Vagina (tissue), 2 donors: ENCODE measurements around the gene KIAA2012. TPM values are rescaled to one million over a fixed set of nuclear protein-coding genes. Genes with fewer than 3 reads are reported as not detected.

ENCODE experiments used
- DNase-seq, 2 donors: peaks; one replicate each; pipeline ENCODE4 v3.0.0-alpha.2; 2017; ENCODE audit errors: extremely low spot score in 2 of 2
- H3K27ac ChIP-seq: fragments of 200-600 bp; sonication (generic); one replicate; pipeline ENCODE4 v1.5.1; 2019
- H3K27me3 ChIP-seq: fragments of 200-600 bp; sonication (generic); one replicate; pipeline ENCODE4 v1.5.1; 2019
- H3K36me3 ChIP-seq, 2 donors: fragments of 200-600 bp; sonication (generic); one replicate each; pipeline ENCODE4 v1.5.1; 2017 to 2019
- H3K4me1 ChIP-seq: fragments of 200-600 bp; sonication (generic); one replicate; pipeline ENCODE4 v1.5.1; 2019
- H3K4me3 ChIP-seq, 2 donors: fragments of 200-600 bp; sonication (generic); 1 replicate in 1 of 2; 2 replicates in 1 of 2; pipeline ENCODE4 v1.5.1; 2016 to 2019
- H3K9me3 ChIP-seq: fragments of 200-600 bp; sonication (generic); one replicate; pipeline ENCODE4 v1.5.1; 2019
- POLR2A ChIP-seq, 2 donors: fragments of 450-650 bp; IDR thresholded peaks; one replicate each; pipeline ENCODE4 v1.6.1; 2017; ENCODE audit warnings: antibody characterized with exemption in 2 of 2, mild to moderate bottlenecking in 2 of 2, moderate library complexity in 2 of 2
- POLR2AphosphoS5 ChIP-seq, 2 donors: sonication (generic); formaldehyde crosslinking; IDR thresholded peaks; one replicate each; pipeline ENCODE4 v1.9.0; 2017; ENCODE audit warnings: antibody characterized with exemption in 2 of 2, mild to moderate bottlenecking in 2 of 2, low read depth in 1 of 2; ENCODE audit not compliant: insufficient read depth in 1 of 2
- intact Hi-C: fragments of 100-400 bp; cut with DNase I; formaldehyde crosslinking; loops from one replicate; pipeline ENCODE4 v1.15.1; 2023
- total RNA-seq: library from RNA; depleted of rRNA; stranded (reverse); fragments of >200 nt; gene quantifications from one replicate; pipeline ENCODE4 v1.2.3, GENCODE V29; 2016
- TF ChIP-seq, protein P1 (sequence below), 3 experiments: fragments of 450-650 bp in 2 of 3; fragments of 200-600 bp in 1 of 3; sonication (generic) in 1 of 3; IDR thresholded peaks; one replicate each; pipeline ENCODE4 v1.5.1; 2017 to 2019; ENCODE audit warnings: antibody characterized with exemption in 3 of 3, mild to moderate bottlenecking in 2 of 3, moderate library complexity in 2 of 3

The KIAA2012 gene
- total RNA-seq, 1 donor from 2014 or later: not detected

DNA sequence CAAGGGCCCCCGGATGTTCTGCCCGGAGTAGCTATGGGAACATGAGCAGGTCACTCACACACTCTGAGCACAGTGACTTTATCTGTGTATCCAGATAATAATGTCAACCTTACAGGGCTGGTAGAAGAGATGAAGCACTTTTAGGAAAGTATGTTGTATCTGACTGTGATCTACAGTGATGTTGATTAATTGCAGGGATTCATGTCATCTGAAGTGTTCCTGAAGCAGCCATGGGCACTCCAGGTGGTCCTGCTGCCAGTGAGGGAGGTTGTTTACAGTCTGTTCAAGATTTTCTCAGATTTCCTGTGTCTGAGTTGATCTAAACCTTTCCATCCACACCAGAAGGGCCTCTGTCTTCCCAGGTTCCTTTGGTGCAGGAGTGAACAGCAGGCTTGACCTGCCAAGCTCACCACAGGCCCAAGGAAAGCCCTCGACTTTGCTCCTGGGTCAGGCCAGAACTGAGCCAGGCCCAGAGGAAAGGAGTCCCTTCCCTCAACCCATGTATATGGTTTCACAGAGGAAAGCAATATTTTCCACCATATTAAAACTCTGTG lies 28.0 kb downstream of the KIAA2012 start:
- intact Hi-C loops: no loop called here
- H3K4me1 ChIP-seq: no peaks in the 10 kb centered on the region
- no peaks in the 10 kb centered on the region for H3K36me3 ChIP-seq
- no peak for DNase-seq
- no peak overlapping the region for H3K27ac ChIP-seq
- TF ChIP-seq POLR2A (IDR thresholded peaks at IDR 0.05) (no peak), POLR2AphosphoS5 (IDR thresholded peaks at IDR 0.05; ENCODE audit: insufficient read depth in 1 of 2, low read depth in 1 of 2) (no peak)
- TF ChIP-seq, protein P1, sequence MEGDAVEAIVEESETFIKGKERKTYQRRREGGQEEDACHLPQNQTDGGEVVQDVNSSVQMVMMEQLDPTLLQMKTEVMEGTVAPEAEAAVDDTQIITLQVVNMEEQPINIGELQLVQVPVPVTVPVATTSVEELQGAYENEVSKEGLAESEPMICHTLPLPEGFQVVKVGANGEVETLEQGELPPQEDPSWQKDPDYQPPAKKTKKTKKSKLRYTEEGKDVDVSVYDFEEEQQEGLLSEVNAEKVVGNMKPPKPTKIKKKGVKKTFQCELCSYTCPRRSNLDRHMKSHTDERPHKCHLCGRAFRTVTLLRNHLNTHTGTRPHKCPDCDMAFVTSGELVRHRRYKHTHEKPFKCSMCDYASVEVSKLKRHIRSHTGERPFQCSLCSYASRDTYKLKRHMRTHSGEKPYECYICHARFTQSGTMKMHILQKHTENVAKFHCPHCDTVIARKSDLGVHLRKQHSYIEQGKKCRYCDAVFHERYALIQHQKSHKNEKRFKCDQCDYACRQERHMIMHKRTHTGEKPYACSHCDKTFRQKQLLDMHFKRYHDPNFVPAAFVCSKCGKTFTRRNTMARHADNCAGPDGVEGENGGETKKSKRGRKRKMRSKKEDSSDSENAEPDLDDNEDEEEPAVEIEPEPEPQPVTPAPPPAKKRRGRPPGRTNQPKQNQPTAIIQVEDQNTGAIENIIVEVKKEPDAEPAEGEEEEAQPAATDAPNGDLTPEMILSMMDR (IDR thresholded peaks at IDR 0.05): no peak
- no peaks in the 10 kb centered on the region for H3K9me3 ChIP-seq
- H3K4me3 ChIP-seq: no peak overlapping the region
- no peaks in the 10 kb centered on the region for H3K27me3 ChIP-seq

DNA sequence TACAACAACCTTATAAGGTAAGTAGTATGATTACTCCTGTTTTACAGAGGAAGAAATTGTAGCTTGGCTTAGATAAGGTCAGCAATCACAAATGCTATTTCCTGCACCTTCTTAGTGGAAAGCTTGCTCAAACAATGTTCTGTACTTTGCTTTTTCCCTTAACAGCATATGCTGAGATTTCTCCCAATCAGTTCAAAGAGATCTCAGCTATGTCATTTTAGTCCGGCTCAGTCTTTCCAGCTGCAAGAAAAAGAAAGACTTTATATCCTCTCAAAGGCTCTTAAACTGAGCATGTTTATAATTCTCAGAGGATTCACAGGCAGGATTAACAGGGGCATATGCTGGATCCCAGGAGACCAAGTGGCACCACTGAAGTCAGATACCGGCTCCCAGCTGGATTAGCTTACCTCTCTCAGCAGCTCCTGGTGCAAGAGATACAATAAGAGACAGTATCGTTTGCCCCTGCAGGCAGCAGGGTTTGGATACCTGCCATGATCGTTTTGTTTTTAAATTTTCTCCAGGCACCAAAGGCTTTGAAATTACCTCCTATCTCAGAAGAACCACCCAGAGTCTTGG lies 29.5 kb downstream of the KIAA2012 start:
- no peak overlapping the region for H3K27ac ChIP-seq
- H3K4me1 ChIP-seq: no peaks in the 10 kb centered on the region
- no peak overlapping the region for H3K4me3 ChIP-seq
- no peak for TF ChIP-seq POLR2A (IDR thresholded peaks at IDR 0.05)
- TF ChIP-seq, protein P1 (IDR thresholded peaks at IDR 0.05): no peak
- no peak for TF ChIP-seq POLR2AphosphoS5 (IDR thresholded peaks at IDR 0.05; ENCODE audit: insufficient read depth in 1 of 2, low read depth in 1 of 2)
- intact Hi-C loops: no loop called here
- H3K36me3 ChIP-seq: no peaks in the 10 kb centered on the region
- no peaks in the 10 kb centered on the region for H3K9me3 ChIP-seq
- no peaks in the 10 kb centered on the region for H3K27me3 ChIP-seq
- no peak for DNase-seq

DNA sequence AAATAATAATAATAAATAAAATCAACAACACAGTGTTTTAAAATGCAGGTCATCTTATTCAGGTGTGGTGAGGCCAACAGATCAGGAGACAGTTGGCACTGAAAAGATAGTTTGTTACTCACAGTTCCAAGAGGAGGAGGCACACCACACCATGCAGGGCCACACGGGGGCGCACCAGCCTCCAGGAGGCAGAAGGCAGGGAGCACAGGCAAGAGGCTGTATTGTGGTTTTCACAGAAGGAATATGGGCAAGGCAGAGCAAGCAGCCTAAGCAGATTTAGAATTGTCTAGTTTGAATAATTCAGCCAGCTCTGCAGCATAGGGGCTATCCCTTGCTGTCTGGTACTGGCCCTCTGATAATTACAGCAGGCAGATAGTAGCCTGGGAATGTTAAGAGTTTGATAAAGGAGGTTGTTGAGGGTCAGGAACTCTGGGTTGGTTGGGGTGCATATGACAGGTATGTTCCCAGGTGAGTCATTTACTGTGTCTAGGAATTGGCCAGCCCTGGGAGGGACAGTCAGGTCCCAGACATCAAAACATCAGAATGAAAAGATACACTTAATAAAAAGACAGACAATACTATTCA lies 31.3 kb downstream of the KIAA2012 start:
- TF ChIP-seq, protein P1 (IDR thresholded peaks at IDR 0.05): peak in 1 of 3 experiments; percentile 10
- TF ChIP-seq POLR2AphosphoS5 (IDR thresholded peaks at IDR 0.05; ENCODE audit: insufficient read depth in 1 of 2, low read depth in 1 of 2): no peak
- TF ChIP-seq POLR2A (IDR thresholded peaks at IDR 0.05): no peak
- intact Hi-C loops: no loop called here
- no peaks in the 10 kb centered on the region for H3K9me3 ChIP-seq
- no peaks in the 10 kb centered on the region for H3K36me3 ChIP-seq
- H3K27ac ChIP-seq: no peak overlapping the region
- H3K4me3 ChIP-seq: no peak overlapping the region
- H3K27me3 ChIP-seq: no peaks in the 10 kb centered on the region
- H3K4me1 ChIP-seq: peaks cover 6% of the 10 kb centered on the region
- no peak for DNase-seq

DNA sequence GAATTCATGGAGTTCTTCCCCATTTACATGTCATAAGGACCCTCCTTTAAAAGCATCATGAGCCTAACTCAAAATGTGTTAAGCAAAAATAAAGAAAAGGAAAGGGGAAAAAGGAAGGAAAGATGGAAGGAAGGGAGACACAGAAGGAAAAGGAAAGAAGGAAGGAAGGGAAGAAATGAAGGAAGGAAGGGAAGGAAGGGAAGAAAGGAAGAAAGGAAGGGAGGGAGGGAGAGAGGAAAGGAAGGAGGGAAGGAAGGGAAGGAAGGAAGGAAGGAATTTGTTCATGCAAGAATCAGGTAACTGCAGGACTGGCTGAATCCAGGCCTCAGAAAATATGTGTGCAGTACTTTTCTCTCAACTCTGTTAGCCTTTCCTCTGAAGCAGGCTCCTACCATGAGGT lies 32.0 kb downstream of the KIAA2012 start:
- Histone ChIP-seq H3K27ac (no peak overlapping the region), H3K36me3 (no peaks in the 10 kb centered on the region), H3K9me3 (no peaks in the 10 kb centered on the region), H3K4me1 (peaks cover 12% of the 10 kb centered on the region), H3K27me3 (no peaks in the 10 kb centered on the region), H3K4me3 (no peak overlapping the region)
- TF ChIP-seq, protein P1 (IDR thresholded peaks at IDR 0.05): no peak
- TF ChIP-seq POLR2A (IDR thresholded peaks at IDR 0.05) (no peak), POLR2AphosphoS5 (IDR thresholded peaks at IDR 0.05; ENCODE audit: insufficient read depth in 1 of 2, low read depth in 1 of 2) (no peak)
- intact Hi-C loops: no loop called here
- no peak for DNase-seq

DNA sequence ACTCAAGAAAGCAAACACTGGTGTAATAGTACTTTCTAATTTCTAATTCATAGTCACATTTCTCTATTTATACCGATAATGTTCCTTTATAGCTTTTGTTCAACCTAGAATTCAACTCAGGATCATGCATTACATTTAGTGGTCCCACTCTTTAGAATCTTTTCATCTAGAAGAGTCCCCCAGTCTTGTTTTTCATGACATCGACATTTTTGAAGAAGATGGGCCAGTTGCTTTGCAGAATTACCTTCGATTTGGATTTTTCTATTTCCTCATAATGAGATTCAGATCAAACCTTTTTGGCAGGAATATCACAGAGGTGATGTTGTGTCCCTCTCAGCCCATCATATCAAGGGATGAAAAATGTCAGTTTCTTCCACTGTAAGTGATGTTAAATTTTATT lies 35.3 kb downstream of the KIAA2012 start:
- no peaks in the 10 kb centered on the region for H3K27me3 ChIP-seq
- H3K4me3 ChIP-seq: no peak overlapping the region
- no peaks in the 10 kb centered on the region for H3K9me3 ChIP-seq
- peaks cover 22% of the 10 kb centered on the region for H3K4me1 ChIP-seq
- H3K27ac ChIP-seq: no peak overlapping the region
- intact Hi-C loops: no loop called here
- TF ChIP-seq POLR2AphosphoS5 (IDR thresholded peaks at IDR 0.05; ENCODE audit: insufficient read depth in 1 of 2, low read depth in 1 of 2) (no peak), POLR2A (IDR thresholded peaks at IDR 0.05) (no peak)
- TF ChIP-seq, protein P1 (IDR thresholded peaks at IDR 0.05): no peak
- no peaks in the 10 kb centered on the region for H3K36me3 ChIP-seq
- no peak for DNase-seq
